Pulmonary artery endothelial cell (primary cell): ENCODE results near the gene MAD1L1. TPM values are rescaled to one million over a fixed set of nuclear protein-coding genes. Genes with fewer than 3 reads are reported as not detected.

Source experiments
- DNase-seq: peaks from one replicate; pipeline ENCODE4 v3.0.0-alpha.2; 2011; ENCODE audit warnings: low read depth, low spot score
- total RNA-seq: library from RNA; depleted of rRNA; stranded (reverse); fragments of >200 nt; gene quantifications from 2 replicates; pipeline ENCODE4 v1.2.3, GENCODE V29; 2014

MAD1L1 gene
- total RNA-seq, 1 donor from 2014 or later = 53.2 TPM

DNA sequence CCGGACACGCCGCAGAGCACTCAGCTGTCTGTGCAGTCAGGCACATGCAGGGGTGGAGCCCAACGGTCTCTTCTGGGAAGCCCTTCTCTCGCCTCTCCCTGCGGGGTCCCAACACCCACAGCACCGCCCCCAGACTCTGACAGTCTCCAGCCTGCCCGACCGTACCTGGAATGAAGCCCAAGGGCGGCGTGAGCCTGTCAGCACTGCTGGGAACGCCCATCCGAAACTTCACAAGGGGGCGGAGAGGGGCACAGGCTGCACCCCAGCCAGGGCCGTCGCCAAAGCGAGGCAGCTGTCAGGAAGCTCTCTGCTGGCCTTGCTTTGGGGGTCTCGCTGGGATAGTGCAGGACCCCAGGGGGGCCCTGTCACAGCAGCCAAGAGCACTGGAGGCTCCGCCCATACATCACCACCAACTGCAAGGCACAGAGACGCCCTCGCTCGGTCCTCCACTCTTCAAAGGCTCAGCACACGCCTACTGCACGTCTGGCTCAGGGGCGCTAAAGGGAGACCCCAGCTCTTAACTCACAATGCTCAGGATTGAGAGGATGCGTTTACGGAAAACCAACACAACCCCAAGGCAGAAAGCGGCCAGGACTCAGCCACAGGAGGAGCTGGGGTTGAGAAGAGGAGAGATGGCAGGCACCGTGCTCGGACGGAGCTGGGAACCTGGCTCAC lies 30.9 kb downstream of the MAD1L1 start:
- DNase-seq = no peak

DNA sequence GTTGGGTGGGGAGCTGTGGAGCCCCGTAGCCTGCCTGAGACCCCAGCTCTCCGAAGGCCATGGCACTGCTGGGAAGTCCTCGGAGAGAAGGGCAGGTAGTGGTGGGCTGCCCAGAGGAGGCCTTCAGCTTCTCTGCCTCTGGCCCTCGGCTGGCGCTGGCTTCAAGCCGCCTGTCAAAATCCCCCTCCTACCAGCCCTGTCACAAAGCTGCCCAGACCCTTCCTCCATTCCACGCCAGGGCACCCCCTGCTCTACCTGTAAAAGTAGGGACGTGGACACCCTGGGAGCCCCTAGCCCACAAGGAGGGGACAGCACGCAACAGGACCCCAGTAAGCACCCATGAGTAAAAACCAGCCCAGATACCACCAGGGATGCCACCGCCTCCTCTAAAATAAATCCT lies 31.6 kb downstream of the MAD1L1 start:
- DNase-seq = no peak

DNA sequence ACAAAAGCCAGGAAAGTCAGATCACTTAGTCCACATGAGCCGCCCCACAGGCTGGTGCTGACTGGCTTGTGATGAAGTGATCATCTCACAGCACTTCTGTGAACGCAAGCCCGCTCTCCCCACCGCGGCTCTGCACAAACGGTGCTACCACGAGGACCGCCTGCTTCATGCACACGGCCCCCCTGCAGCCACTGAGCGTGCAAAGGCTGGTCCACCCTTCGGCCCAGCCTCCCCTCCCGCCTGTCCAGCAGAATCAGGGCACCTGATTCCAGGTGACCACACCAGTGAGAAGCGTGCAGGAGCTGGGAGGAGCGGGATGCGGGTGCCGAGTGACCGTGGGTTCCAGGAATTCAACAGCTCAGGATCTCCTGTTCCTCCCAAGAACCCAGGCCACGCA lies 32.2 kb downstream of the MAD1L1 start:
- DNase-seq = no peak

DNA sequence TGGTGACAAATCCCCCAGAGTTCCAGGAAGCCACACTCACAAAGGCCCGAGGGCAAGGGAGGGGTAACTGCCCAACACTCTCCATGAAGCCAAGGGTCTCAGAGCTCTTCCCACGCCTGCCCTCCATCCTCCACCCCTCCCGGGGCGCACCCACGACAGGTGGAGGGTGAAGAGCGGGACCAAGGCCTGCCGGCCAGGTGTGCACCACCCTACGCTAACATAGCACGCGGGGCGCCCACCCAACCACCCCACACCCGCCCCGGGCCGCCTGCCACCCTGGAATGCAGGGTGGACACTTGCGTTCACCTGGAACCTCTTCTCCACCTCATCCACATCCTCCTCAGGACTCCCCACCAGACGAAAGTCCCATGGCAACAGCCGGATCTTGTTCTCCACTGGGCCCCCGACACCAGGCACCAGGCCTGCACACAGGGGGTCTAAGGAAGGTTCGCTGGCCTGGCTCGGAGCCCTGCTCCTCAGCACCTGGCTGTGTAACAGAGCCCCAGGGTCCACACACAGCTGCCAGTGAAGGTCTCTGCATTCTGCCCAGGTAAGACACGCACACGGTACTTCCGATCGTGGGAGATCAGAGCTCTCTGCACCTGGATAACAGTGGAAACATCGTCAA lies 32.7 kb downstream of the MAD1L1 start:
- DNase-seq = no peak

DNA sequence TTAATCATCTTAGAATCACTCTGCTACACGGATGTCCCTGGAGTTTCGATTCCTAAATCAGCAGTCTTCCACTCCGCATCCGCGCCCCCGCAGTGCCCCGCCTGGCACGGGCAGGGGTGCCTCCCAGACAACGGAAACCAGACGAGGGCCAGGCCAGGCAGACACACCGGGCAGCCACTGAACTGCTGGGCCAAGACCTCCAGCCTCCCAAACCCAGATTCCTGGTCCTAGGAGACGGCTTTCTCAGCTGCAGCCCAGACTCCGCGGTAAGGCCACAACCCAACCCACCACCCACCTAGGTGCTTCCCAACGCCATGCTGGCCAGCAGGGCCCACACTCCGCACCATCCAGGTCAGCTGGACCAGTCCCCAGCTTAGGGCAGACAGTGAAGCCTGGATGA lies 33.2 kb downstream of the MAD1L1 start:
- no peak for DNase-seq

DNA sequence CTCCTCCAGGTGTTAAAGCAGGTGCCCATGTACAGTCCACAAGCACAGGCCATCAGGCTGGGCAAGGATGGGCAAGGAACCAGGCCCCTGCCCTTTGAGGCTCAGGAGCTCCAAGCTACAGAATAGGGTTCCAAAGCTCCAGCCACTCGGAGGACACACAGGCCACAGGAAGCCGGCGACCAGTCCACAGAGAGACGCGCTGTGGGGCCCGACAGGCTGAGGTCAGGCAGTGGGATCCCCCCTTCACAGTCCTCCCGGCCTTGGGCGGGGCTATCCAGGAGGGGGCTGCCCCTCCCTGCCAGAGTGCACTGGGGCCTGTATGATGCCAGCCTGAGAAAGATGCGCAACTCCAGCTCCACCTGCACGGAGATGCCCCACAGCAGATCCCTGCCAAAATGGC lies 34.0 kb downstream of the MAD1L1 start:
- no peak for DNase-seq

DNA sequence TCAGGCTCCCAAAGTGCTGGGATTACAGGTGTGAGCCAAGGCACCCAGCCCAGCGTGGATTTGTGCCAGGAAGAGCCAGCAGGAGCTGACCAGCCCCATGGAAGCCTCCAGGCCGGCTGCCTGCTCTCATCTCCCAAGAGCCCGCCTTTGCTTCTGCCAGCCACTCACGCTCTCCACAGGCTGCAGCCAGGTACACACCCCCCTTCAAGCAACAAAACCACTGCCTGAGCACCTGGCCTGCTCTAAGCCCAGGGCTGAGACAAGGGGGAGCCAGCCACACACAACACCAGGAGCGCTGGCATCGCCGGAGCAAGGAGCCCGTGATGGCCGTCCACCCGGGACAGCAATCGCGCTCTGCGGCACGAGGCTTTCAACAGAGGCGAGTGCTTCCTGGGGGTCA lies 34.5 kb downstream of the MAD1L1 start:
- no peak for DNase-seq

DNA sequence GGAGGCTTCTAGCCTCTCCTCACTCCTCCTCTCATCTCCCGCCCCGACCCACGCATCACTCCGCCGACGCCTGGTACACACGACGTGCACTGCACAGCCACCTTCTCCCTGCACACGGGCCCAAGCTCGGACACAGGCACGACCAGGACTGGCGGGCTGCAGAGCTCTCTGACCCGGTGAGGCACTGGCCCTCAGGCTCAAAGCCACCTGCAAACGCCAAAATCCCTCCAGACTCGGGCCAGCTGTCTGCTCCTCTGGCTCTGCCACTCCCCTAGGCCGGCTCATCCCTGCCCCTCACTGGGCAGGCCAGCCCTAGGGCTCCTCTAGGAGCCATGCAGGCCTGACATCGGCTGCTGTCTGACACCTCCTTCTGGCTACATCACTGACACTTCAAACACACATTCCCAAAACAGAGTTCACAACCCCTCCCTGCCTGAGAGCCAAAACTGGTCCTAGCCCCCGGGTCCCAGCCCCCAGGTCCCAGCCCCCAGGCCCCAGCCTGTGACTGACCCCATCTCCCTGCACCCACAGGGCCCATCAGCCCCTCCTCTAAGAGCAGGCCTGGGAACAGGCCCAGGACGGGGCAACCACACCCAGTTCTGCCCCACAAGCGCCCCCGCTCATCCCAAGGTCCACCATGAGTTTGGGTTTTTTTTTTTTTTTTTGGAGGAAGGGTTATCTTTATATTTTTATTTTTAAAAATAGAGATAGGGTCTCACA lies 35.1 kb downstream of the MAD1L1 start:
- DNase-seq = no peak

DNA sequence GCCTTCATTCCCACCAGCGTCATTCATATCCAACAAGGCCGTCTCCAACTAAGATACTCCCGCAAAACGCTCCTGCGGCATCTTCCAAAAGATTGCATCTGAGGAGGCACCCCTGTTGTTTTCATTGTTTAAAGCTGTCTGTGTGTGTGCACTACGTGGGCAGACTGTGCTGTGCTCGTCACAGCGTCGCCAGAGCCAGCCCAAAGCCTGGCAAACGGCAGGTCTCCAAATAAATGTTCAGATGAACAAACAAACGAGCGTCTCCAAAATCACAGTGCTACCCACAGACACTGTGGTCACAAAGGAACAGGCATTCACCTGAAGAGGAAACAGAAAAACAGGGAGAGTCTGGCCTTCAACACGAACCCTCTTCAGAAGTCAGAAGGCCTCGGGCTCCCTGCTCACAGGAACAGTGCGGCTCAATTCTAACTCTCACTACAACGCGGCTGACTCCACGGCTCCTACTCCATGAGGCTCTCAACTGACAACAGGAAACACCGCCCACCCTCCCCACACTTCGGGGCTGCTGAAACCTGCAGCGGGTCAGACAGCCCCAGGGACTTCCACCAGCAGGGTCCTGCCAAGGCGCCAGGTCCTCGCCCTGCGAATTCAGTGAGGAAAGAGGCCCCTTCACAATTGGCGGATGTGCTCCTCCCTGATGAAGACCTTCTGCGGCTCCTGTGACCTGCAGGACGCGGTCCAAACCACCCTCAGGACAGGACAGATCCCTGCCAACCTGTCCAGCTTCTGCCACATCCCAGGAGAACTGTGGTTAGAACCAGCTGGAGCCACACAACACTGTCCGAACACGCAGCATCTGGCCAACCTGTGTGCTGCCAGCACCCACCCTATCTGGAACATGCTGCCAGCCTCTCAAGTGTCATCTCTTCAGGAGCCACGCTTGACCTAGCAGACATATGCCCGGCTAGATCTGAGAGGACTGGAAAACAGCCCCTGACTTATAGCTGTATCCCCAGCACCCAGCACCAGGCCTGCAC lies 36.1 kb downstream of the MAD1L1 start:
- DNase-seq = no peak

DNA sequence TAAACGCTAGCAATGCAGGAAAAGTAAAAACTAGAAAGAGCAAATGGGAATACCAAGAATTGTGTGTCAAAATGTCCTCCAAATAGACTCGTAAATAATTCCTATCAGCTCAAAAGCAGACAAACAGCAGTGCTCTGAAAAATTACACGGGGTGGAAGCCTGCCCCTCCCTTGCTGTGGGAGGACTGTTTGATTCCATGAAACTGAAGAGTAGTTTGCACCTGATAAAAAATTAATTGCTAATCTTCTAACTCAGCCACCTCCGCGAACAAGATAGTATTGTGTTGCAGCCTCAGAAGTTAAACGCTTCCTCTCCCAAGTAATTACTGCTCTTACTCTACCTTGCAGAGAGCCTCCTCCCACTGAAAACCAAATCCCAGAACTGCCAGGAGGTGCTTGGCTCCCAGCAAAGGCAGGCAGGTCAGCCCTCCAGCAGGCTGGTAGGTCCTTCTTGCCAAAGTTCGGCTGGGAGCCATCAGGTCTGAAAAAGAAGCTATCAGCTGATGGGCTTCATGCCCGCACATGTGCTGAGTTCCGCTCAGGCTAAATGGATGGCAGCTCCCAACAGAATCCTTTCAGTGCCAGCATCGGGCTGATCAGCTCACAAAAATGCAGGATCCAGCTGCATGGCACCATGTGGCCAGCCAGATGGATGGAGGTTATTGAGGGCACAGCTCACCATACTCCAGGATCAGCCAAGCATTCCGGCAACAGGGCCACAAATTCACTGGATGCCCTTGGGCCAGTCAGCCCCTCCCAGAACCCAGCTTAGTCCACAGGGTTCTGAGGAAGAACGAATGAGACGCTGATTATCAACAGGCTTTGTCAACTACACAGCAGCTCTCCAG lies 37.1 kb downstream of the MAD1L1 start:
- no peak for DNase-seq

DNA sequence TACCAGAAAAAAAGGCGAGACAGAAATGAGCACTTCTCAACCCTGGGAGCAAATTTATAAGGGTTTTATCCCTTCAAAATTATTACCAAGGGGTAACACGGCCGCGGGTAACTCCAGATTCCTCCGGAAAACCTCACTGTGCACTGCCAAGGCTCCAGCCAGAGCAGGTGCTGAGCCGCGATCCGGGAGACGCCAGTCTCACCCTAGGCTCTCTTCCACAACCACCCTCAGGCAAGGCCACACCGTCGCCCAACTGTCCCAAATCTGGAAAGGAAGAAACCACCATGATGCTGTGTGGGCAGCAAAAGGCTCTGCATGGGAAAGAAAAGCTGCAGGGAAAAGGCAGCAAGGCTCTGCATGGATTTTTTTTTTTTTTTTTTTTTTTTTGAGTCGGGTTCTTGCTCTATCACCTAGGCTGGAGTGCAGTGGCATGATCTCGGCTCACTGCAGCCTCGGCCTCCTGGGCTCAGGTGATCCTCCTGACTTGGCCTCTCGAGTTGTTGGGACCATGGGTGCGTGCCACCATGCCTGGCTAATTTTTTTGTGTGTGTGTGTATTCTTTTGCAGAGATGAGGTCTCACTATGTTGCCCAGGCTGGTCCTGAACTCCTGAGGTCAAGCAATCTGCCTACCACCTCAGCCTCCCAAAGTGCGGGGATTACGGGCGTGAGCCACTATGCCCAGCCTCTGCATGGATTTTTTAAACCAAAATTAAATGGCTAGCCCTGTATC lies 39.0 kb downstream of the MAD1L1 start:
- DNase-seq = no peak

DNA sequence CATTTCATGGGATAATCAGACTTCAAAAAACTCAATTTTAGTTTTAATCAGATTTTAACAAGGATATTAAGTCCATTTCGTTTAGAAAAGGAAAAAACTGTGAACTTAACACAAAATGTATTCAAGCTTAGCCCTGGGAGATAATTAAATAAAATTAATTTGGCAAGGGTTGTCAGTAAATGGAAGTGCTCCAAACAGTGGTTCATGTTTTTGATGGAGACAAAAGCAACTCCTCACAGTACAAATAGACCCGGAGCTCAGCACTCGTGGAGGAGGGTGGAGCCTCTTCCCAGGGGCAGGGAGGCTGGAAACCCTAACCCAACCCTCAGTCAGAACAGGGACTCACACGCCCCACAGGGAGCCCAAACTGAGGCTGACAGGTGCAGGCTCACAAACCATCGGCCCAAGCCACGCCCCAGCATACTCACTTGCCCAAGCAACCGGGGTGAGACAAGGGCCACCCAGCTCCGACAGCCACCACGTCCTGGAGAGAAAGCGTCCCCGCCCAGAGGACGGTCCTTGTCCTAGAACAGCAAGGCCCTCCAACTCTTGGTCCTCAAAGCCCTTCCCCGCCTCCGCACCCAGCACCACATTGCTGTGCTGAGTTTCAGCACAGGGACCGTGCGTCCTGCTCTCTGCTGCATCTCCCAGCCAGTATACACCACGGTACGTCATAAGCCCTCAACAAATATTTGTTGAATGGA lies 39.8 kb downstream of the MAD1L1 start:
- no peak for DNase-seq

DNA sequence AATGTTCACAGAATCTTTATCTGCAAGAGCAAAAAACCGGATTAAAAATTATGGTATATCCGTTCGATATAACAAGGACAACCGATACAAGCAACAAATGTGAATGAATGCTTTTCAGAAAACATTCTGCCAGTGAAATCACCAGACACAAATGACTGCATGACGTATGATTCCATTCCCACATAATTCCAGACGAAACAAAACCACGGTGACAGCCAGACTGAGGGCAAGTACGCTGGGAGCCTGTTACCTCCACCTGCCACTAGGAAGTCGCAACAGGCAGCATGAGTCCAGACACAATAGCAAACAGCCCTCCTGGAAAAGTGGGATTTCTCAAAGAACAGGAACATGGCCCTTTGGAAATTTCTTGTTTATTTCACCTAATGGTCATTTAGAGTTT lies 41.7 kb downstream of the MAD1L1 start:
- DNase-seq = no peak

DNA sequence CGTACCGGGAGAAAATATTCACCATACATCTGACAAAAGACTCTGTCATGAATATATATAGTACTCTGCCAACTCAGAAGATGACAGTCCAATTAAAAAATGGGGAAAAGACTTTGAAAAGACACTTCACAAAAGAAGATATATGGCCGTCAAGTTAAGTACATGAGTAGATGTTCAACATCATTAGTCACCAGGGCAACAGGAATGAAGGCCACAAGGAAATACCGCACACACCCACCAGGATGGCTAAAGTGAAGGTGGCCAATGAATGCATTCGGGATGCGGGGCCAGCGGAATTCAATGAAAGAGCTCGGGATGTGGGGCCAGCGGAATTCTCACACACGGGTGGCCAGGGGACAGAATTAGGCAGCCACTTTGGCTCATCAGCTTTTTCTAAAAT lies 42.2 kb downstream of the MAD1L1 start:
- DNase-seq = no peak

DNA sequence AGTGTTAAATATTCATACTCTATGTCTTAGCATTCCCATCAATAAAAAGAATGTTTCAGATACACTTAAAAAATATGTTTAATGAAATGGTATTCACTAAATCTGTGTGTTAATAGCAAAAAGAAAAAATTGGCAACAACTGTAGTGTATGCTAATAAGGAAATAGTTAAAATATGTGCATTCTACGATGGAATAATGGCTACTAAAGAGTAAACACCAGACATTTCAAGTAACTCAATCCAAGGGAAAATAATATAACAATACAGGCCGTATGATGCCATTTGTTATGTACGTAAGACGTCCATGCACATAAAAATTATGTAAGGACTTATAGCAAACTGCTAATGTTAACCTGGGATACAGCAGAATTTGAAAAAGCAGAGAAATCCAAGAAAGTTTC lies 46.6 kb downstream of the MAD1L1 start:
- DNase-seq = no peak

DNA sequence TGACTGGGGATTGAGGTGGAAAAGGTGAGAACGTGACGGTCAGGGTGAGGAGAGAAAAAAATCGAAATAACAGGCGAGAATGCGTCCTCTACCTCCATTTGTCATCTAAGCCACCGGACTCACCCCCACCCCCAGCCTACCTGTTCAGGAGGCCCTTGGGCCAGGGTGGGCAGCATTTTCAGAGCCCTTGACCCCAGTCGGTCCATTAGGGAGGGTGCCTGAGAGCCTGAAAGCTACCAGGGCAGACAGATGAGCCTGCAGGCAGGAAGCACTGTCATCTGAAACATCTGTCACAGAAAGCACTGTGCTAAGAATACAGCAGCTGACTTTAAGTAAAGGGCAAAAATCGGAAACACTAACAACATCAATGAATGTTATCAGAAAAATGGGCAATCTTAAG lies 47.0 kb downstream of the MAD1L1 start:
- no peak for DNase-seq

DNA sequence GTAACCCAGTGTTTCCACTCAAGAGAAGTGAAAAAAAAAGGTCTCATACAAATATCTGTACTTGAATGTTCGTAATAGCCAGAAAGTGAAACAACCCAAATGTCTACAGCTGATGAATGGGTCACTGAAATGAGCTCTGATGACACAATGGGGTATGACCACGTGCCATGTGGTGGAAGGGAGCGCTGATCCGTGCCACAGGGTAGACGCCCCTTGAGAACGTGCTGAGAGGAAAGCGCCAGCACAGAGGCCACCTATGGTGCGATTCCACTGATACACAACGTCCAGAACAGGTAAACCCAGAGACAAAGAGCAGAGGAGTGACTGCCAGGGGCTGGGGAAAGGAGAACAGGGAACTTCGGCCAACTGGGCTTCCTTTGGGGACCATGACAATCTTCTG lies 50.3 kb downstream of the MAD1L1 start:
- no peak for DNase-seq

DNA sequence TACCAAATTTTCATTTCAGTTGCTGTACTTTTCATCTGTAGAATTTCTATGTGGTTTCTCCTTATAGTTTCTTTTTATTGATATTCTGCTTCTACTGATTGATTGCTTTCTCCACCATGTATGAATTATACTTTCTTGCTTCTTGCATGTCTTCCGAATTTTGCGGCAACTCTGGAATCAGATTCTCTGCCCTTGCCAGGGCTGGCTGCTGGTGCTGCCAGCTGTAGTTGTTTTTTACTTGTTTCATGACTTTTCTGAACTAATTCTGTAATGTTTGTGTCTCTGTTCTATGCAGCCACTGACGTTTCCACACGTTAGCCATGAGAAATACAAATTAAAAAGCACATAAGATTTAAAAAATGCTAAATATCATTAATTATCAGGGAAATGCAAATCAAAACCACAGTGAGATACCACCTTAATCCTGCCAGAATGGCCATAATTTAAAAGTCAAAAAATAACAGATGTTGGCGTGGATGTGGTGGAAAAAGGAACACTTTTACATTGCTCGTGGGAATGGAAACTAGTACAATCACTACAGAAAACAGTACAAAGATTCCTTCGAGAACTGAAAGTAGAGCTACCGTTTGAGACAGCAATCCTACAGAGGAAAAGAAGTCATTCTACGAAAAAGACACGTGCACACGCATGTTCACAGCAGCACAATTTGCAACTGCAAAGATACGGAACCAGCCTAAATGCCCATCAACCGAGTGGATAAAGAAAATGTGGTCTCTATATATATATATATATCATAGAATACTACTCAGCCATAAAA lies 51.5 kb downstream of the MAD1L1 start:
- DNase-seq = no peak

DNA sequence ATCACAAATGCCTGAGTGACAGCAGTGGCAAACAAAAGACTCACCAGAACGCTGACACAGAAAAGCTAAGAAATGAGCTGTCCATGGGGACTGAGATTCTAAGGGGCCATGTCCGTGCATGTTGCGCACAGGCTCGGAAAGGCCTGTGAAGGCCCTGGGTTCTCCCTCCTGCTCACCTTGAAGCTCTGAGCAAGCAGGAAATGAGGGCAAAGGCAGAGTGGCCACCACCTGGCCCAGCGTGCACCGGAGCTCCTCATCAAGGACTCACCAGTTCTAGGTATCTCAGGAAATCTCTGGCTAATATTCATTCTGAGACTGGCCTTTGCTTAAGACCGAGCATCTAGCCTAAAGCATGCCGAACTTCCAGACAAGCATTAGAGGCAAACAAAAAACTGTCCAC lies 52.7 kb downstream of the MAD1L1 start:
- DNase-seq = no peak
